Spleen (tissue), 7 donors: ENCODE measurements around the gene GLIPR1.

Experiments
- POLR2A ChIP-seq, 3 donors: fragments of 450-650 bp; IDR thresholded peaks; one replicate each; pipeline ENCODE4 v1.5.1; 2017; ENCODE audit warnings: antibody characterized with exemption in 3 of 3, mild to moderate bottlenecking in 1 of 3
- POLR2AphosphoS5 ChIP-seq, 3 donors: sonication (generic); formaldehyde crosslinking; IDR thresholded peaks; one replicate each; pipeline ENCODE4 v1.5.1; 2017; ENCODE audit warnings: antibody characterized with exemption in 3 of 3
- TF ChIP-seq, protein P1 (sequence below), 11 experiments: fragments of 200-600 bp in 7 of 11; fragments of 450-650 bp in 4 of 11; sonication (generic) in 4 of 11; IDR thresholded peaks in 8 of 11; conservative IDR thresholded peaks in 3 of 11; 1 replicate in 7 of 11; 2 replicates in 4 of 11; pipeline versions ENCODE4 v1.4.0 to v1.8.0; 2016 to 2021; ENCODE audit warnings: antibody characterized with exemption in 11 of 11, inconsistent platforms in 4 of 11, mild to moderate bottlenecking in 1 of 11
- donor health status: DM: no; HTN: no; CAD: no; lungs with moderate emphysema.
- donor health status: DM: no; HTN: no; CAD: no.
- donor health status: DM: no; HTN: no; CAD: no.

- no peak for TF ChIP-seq POLR2A (IDR thresholded peaks at IDR 0.05)
- TF ChIP-seq, protein P1, sequence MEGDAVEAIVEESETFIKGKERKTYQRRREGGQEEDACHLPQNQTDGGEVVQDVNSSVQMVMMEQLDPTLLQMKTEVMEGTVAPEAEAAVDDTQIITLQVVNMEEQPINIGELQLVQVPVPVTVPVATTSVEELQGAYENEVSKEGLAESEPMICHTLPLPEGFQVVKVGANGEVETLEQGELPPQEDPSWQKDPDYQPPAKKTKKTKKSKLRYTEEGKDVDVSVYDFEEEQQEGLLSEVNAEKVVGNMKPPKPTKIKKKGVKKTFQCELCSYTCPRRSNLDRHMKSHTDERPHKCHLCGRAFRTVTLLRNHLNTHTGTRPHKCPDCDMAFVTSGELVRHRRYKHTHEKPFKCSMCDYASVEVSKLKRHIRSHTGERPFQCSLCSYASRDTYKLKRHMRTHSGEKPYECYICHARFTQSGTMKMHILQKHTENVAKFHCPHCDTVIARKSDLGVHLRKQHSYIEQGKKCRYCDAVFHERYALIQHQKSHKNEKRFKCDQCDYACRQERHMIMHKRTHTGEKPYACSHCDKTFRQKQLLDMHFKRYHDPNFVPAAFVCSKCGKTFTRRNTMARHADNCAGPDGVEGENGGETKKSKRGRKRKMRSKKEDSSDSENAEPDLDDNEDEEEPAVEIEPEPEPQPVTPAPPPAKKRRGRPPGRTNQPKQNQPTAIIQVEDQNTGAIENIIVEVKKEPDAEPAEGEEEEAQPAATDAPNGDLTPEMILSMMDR (IDR thresholded peaks at IDR 0.05 in 8 of 11, conservative IDR thresholded peaks at IDR 0.05 in 3 of 11) = no peak
- no peak for TF ChIP-seq POLR2AphosphoS5 (IDR thresholded peaks at IDR 0.05)
Measured at GRCh38 chr12:75455839-75456238, 24.7 kb upstream of the GLIPR1 start.
